HEK293 (cell line): ENCODE results near the gene PTPN20.

Source experiments
- ZNF311 ChIP-seq: fragments of 450-650 bp; formaldehyde crosslinking; IDR thresholded peaks from 2 replicates; pipeline ENCODE4 v1.5.1; 2017; ENCODE audit warnings: missing biosample characterization, missing genetic modification characterization, borderline replicate concordance
- ZNF555 ChIP-seq: fragments of 450-650 bp; formaldehyde crosslinking; conservative IDR thresholded peaks from 2 replicates; pipeline ENCODE4 v1.5.1; 2017; ENCODE audit warnings: missing biosample characterization, mild to moderate bottlenecking, missing genetic modification characterization, inconsistent platforms
- ZNF580 ChIP-seq: fragments of 450-650 bp; formaldehyde crosslinking; IDR thresholded peaks from 2 replicates; pipeline ENCODE4 v1.5.1; 2016; ENCODE audit warnings: missing biosample characterization, missing genetic modification characterization
- TF ChIP-seq, protein P1 (sequence below): fragments of 450-650 bp; formaldehyde crosslinking; IDR thresholded peaks from 2 replicates; pipeline ENCODE4 v1.5.1; 2016; ENCODE audit warnings: missing biosample characterization, missing genetic modification characterization

Gene PTPN20

DNA sequence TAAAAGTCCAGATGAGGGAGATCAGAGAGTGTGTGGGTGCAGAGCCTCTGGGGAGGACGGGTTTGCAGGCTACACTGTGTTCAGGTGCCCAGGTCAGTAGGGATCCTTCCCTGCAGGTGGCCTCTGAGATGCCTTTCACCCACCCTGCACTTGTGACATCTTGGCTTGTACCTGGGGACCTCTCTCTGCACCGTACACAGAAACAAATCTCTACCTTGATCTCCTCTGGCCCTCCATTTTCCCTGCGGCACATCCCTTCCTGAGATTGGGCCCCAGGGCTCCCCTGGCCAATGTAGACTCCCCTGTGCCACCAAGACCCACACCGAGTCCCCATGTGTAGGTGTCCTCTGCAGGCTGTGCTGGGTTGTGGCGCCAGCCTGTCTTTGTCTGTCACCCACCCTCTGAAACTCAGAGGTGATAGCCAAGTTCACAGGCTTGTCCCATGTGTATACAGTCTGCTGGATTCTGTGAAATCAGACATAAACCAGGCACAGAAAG, 140.6 kb downstream of the PTPN20 start (continued):
- TF ChIP-seq ZNF580 (tag by site-specific recombination): no peak
- TF ChIP-seq, protein P1, sequence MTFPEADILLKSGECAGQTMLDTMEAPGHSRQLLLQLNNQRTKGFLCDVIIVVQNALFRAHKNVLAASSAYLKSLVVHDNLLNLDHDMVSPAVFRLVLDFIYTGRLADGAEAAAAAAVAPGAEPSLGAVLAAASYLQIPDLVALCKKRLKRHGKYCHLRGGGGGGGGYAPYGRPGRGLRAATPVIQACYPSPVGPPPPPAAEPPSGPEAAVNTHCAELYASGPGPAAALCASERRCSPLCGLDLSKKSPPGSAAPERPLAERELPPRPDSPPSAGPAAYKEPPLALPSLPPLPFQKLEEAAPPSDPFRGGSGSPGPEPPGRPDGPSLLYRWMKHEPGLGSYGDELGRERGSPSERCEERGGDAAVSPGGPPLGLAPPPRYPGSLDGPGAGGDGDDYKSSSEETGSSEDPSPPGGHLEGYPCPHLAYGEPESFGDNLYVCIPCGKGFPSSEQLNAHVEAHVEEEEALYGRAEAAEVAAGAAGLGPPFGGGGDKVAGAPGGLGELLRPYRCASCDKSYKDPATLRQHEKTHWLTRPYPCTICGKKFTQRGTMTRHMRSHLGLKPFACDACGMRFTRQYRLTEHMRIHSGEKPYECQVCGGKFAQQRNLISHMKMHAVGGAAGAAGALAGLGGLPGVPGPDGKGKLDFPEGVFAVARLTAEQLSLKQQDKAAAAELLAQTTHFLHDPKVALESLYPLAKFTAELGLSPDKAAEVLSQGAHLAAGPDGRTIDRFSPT (tag by site-specific recombination): no peak
- no peak for TF ChIP-seq ZNF555 (tag by site-specific recombination)
- no peak for TF ChIP-seq ZNF311 (tag by site-specific recombination)
- TF ChIP-seq, all 188 proteins: peak for 0
